Astrocyte (in vitro differentiated cells and primary cell): ENCODE measurements around the gene BMS1. TPM values are rescaled to one million over a fixed set of nuclear protein-coding genes. Genes with fewer than 3 reads are reported as not detected.

ENCODE experiments used
- DNase-seq: peaks from one replicate; pipeline ENCODE4 v3.0.0-alpha.2; 2010; ENCODE audit warnings: low read depth
- FAIRE-seq: peaks from 2 replicates; lab custom pipeline; 2011; peaks lifted over from hg19 to GRCh38; lab: Jason Lieb, UNC
- H2AFZ ChIP-seq: 2 replicates; pipeline ENCODE4 v1.6.0; 2012; ENCODE audit warnings: low read depth, low read length, inconsistent platforms
- H3K27ac ChIP-seq: 2 replicates; pipeline ENCODE4 v1.5.1; 2011; ENCODE audit warnings: low read depth, low read length, inconsistent platforms
- H3K27me3 ChIP-seq: 2 replicates; pipeline ENCODE4 v1.6.0; 2011; ENCODE audit warnings: low read length, inconsistent platforms; ENCODE audit not compliant: insufficient read depth
- H3K36me3 ChIP-seq: 2 replicates; pipeline ENCODE4 v1.5.1; 2011; ENCODE audit warnings: low read length, inconsistent platforms; ENCODE audit not compliant: insufficient read depth
- H3K4me1 ChIP-seq: 2 replicates; pipeline ENCODE4 v1.5.1; 2011; ENCODE audit warnings: low read length, inconsistent platforms; ENCODE audit not compliant: insufficient read depth
- H3K4me2 ChIP-seq: 2 replicates; pipeline ENCODE4 v1.6.0; 2012; ENCODE audit warnings: low read length, inconsistent platforms
- H3K4me3 ChIP-seq: 2 replicates; pipeline ENCODE4 v1.5.1; 2011; ENCODE audit warnings: low read depth, mild to moderate bottlenecking, low read length, inconsistent platforms; ENCODE audit not compliant: insufficient read depth
- H3K79me2 ChIP-seq: 2 replicates; pipeline ENCODE4 v1.6.0; 2012; ENCODE audit warnings: mild to moderate bottlenecking, low read length, inconsistent platforms; ENCODE audit not compliant: insufficient read depth
- H3K9ac ChIP-seq: 2 replicates; pipeline ENCODE4 v1.6.0; 2012; ENCODE audit warnings: mild to moderate bottlenecking, low read length, inconsistent platforms
- H3K9me3 ChIP-seq: 2 replicates; pipeline ENCODE4 v1.5.1; 2012; ENCODE audit warnings: low read depth, mild to moderate bottlenecking, low read length, inconsistent platforms; ENCODE audit not compliant: insufficient read depth
- H4K20me1 ChIP-seq: 2 replicates; pipeline ENCODE4 v1.6.0; 2012; ENCODE audit warnings: low read length, inconsistent platforms; ENCODE audit not compliant: insufficient read depth
- H3K27ac Mint-ChIP-seq: one replicate; pipeline ENCODE4 v1.8.0; 2021; ENCODE audit warnings: mild to moderate bottlenecking, mixed read lengths; ENCODE audit not compliant: unreplicated experiment
- H3K27me3 Mint-ChIP-seq: one replicate; pipeline ENCODE4 v1.8.0; 2021; ENCODE audit warnings: low read depth, mixed read lengths; ENCODE audit not compliant: unreplicated experiment
- H3K36me3 Mint-ChIP-seq: one replicate; pipeline ENCODE4 v1.8.0; 2021; ENCODE audit warnings: low read depth, mixed read lengths; ENCODE audit not compliant: unreplicated experiment
- H3K4me1 Mint-ChIP-seq: one replicate; pipeline ENCODE4 v1.8.0; 2021; ENCODE audit warnings: low read depth, mixed read lengths; ENCODE audit not compliant: unreplicated experiment
- H3K4me3 Mint-ChIP-seq: one replicate; pipeline ENCODE4 v1.8.0; 2021; ENCODE audit warnings: mild to moderate bottlenecking, moderate library complexity, mixed read lengths; ENCODE audit not compliant: unreplicated experiment
- H3K9me3 Mint-ChIP-seq: one replicate; pipeline ENCODE4 v1.8.0; 2021; ENCODE audit warnings: mild to moderate bottlenecking, mixed read lengths; ENCODE audit not compliant: unreplicated experiment
- EZH2 ChIP-seq: IDR thresholded peaks from 2 replicates; pipeline ENCODE4 v1.6.1; 2012; ENCODE audit warnings: mild to moderate bottlenecking, low read length, inconsistent platforms; ENCODE audit not compliant: insufficient read depth
- total RNA-seq: library from RNA; stranded (reverse); gene quantifications from 2 replicates; pipeline ENCODE4 v1.2.1, GENCODE V29; 2021
- TF ChIP-seq, protein P1 (sequence below): IDR thresholded peaks from 2 replicates; pipeline ENCODE4 v1.5.1; 2011; ENCODE audit warnings: low read depth, mild to moderate bottlenecking, inconsistent platforms, low read length, moderate library complexity; ENCODE audit not compliant: insufficient read depth

Gene BMS1
- total RNA-seq, 1 donor from 2014 or later = 26.3 TPM

DNA sequence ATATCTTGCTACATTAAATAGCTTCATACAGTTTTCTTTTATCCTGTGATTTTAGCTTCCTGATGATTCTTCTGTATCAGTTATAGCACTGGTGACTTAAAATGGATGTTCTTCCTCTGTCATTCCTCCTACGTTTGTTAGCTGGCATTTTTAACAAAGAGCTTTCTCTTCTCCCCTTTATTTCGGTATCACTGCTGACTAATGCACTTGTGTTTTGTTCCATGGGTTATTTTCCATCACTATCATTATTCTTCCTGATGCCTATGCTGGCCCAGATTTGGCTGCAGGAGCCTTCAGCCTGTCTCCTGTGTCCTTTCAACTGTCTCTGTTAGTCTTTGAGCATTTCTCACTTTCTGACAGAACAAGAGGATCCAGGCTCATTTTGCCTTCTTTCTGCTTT is 13.1 kb downstream of the BMS1 start:
- Mint-ChIP-seq H3K9me3 (no peaks in the 10 kb centered on the region), H3K27ac (no peak overlapping the region), H3K4me3 (no peak overlapping the region), H3K27me3 (no peaks in the 10 kb centered on the region), H3K36me3 (peaks cover 34% of the 10 kb centered on the region), H3K4me1 (peaks cover 12% of the 10 kb centered on the region)
- no peak for DNase-seq
- no peak for FAIRE-seq
- Histone ChIP-seq H3K27ac (no peak overlapping the region), H3K4me3 (no peak overlapping the region), H3K36me3 (peaks cover 73% of the 10 kb centered on the region), H3K4me1 (no peaks in the 10 kb centered on the region), H3K27me3 (no peaks in the 10 kb centered on the region), H3K4me2 (no peak overlapping the region), H3K79me2 (peaks cover 13% of the 10 kb centered on the region), H2AFZ (no peak overlapping the region), H3K9ac (no peak overlapping the region), H3K9me3 (no peaks in the 10 kb centered on the region), H4K20me1 (peaks cover 17% of the 10 kb centered on the region)
- no peak for TF ChIP-seq EZH2
- TF ChIP-seq, protein P1, sequence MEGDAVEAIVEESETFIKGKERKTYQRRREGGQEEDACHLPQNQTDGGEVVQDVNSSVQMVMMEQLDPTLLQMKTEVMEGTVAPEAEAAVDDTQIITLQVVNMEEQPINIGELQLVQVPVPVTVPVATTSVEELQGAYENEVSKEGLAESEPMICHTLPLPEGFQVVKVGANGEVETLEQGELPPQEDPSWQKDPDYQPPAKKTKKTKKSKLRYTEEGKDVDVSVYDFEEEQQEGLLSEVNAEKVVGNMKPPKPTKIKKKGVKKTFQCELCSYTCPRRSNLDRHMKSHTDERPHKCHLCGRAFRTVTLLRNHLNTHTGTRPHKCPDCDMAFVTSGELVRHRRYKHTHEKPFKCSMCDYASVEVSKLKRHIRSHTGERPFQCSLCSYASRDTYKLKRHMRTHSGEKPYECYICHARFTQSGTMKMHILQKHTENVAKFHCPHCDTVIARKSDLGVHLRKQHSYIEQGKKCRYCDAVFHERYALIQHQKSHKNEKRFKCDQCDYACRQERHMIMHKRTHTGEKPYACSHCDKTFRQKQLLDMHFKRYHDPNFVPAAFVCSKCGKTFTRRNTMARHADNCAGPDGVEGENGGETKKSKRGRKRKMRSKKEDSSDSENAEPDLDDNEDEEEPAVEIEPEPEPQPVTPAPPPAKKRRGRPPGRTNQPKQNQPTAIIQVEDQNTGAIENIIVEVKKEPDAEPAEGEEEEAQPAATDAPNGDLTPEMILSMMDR = no peak

DNA sequence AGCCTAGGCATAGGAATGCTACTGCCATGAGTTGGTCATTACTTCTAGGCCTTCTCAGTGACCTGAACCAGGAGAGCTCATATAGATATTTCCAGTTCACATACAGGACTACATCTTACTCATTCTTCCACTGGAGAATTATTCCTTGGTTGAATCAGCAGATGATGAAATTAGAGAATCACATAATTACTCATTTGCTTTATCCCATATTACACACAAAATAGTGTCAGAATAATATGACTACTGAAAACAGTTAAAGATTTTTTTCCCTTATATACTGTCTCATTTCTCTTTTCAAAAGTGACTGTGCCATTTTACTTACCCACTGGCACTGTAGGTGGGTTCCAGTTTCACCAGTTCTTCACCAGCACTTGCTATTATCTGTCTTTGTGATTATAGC is 18.5 kb downstream of the BMS1 start:
- DNase-seq (no peak), FAIRE-seq (no peak)
- Mint-ChIP-seq H3K27me3 (no peaks in the 10 kb centered on the region), H3K36me3 (peaks cover 32% of the 10 kb centered on the region), H3K27ac (no peak overlapping the region), H3K9me3 (no peaks in the 10 kb centered on the region), H3K4me1 (peaks cover 6% of the 10 kb centered on the region), H3K4me3 (no peak overlapping the region)
- no peak overlapping the region for H3K4me2 ChIP-seq
- peaks cover 13% of the 10 kb centered on the region for H4K20me1 ChIP-seq
- H3K79me2 ChIP-seq = peaks cover 10% of the 10 kb centered on the region
- TF ChIP-seq, protein P1 = no peak
- no peak for TF ChIP-seq EZH2
- peaks cover 77% of the 10 kb centered on the region for H3K36me3 ChIP-seq
- H2AFZ ChIP-seq = no peak overlapping the region
- H3K4me3 ChIP-seq = no peak overlapping the region
- H3K27me3 ChIP-seq = no peaks in the 10 kb centered on the region
- H3K9ac ChIP-seq = no peak overlapping the region
- H3K4me1 ChIP-seq = no peaks in the 10 kb centered on the region
- no peaks in the 10 kb centered on the region for H3K9me3 ChIP-seq
- no peak overlapping the region for H3K27ac ChIP-seq

DNA sequence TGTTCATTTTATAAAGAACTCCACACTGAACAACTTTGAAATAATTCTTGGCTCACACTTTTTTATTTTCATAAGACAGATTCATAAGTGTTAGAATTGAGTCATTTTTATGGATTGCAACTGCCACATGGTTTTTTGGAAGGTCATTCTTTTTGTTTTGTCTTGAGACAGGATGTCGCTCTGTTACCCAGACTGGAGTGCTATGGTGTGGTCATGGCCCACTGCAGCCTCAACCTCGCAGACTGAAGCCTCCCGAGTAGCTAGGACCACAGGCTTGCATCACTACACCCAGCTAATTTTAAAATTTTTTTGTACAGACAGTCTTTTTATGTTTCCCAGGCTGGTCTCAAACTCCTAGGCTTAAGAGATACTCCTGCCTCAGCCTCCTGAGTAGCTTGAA is 20.3 kb downstream of the BMS1 start:
- peaks cover 21% of the 10 kb centered on the region for H3K36me3 Mint-ChIP-seq
- no peak for FAIRE-seq
- H3K27me3 ChIP-seq = no peaks in the 10 kb centered on the region

More for the DNA sequence above, 20.3 kb downstream of the BMS1 start:
- H3K27me3 Mint-ChIP-seq = no peaks in the 10 kb centered on the region
- Histone ChIP-seq H3K27ac (no peak overlapping the region), H3K4me3 (no peak overlapping the region), H2AFZ (no peak overlapping the region), H3K9me3 (no peaks in the 10 kb centered on the region), H3K79me2 (peaks cover 24% of the 10 kb centered on the region), H3K4me1 (no peaks in the 10 kb centered on the region), H3K36me3 (peaks cover 68% of the 10 kb centered on the region), H3K4me2 (no peak overlapping the region), H3K9ac (no peak overlapping the region), H4K20me1 (peaks cover 16% of the 10 kb centered on the region)
- TF ChIP-seq, protein P1 = no peak
- TF ChIP-seq EZH2 = no peak
- peaks cover 6% of the 10 kb centered on the region for H3K4me1 Mint-ChIP-seq
- H3K9me3 Mint-ChIP-seq = no peaks in the 10 kb centered on the region
- no peak for DNase-seq
- H3K27ac Mint-ChIP-seq = no peak overlapping the region
- no peak overlapping the region for H3K4me3 Mint-ChIP-seq
